PC-3 (cell line): ENCODE data around the gene IFT43.

Experiments used
- CTCF ChIP-seq: fragments of 300-600 bp; sonication (generic); conservative IDR thresholded peaks from 2 replicates; pipeline ENCODE4 v1.5.1; 2017; ENCODE audit warnings: antibody characterized with exemption, low read depth, mild to moderate bottlenecking, low read length
- EZH2phosphoT487 ChIP-seq: fragments of 300-600 bp; sonication (generic); IDR thresholded peaks from 2 replicates; pipeline ENCODE4 v1.6.1; 2018; ENCODE audit warnings: mild to moderate bottlenecking, antibody characterized with exemption, low read length, borderline replicate concordance

- TF ChIP-seq CTCF: no peak
- no peak for TF ChIP-seq EZH2phosphoT487
Observed at GRCh38 chr14:76112889-76113624, 127.5 kb downstream of the IFT43 start.
